ENCODE results near the gene CMPK2. TPM values are rescaled to one million over a fixed set of nuclear protein-coding genes. Genes with fewer than 3 reads are reported as not detected.

The CMPK2 gene, protein sequence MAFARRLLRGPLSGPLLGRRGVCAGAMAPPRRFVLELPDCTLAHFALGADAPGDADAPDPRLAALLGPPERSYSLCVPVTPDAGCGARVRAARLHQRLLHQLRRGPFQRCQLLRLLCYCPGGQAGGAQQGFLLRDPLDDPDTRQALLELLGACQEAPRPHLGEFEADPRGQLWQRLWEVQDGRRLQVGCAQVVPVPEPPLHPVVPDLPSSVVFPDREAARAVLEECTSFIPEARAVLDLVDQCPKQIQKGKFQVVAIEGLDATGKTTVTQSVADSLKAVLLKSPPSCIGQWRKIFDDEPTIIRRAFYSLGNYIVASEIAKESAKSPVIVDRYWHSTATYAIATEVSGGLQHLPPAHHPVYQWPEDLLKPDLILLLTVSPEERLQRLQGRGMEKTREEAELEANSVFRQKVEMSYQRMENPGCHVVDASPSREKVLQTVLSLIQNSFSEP
- 13.3 TPM for polyA plus RNA-seq
- long read RNA-seq, donor 1, partial matches to known transcripts, result 0 of 2 reads
- long read RNA-seq, donor 1, other reads (novel, unspliced or antisense), result 0 of 2 reads
- long read RNA-seq, donor 2, partial matches to known transcripts, result 0 of 2 reads
- long read RNA-seq, donor 2, other reads (novel, unspliced or antisense), result 0 of 2 reads
- long read RNA-seq, donor 3, result 0 reads
- long read RNA-seq, donor 4, result 0 reads
- long read RNA-seq, donor 5, result 0 reads
- long read RNA-seq, donor 6, partial matches to known transcripts, result 0 of 4 reads
- long read RNA-seq, donor 6, other reads (novel, unspliced or antisense), result 0 of 4 reads
- long read RNA-seq, donor 7, result 0 reads
- long read RNA-seq, donor 8, partial matches to known transcripts, result 0 of 1 reads
- long read RNA-seq, donor 8, other reads (novel, unspliced or antisense), result 0 of 1 reads
- long read RNA-seq, donor 9, partial matches to known transcripts, result 0 of 3 reads
- long read RNA-seq, donor 9, other reads (novel, unspliced or antisense), result 0 of 3 reads
- long read RNA-seq, donor 10, partial matches to known transcripts, result 0 of 6 reads
- long read RNA-seq, donor 10, other reads (novel, unspliced or antisense), result 0 of 6 reads
- long read RNA-seq, donor 11, transcript CMPK2-201 (5 exons, 2,884 nt), result major isoform, 5 of 13 reads
- long read RNA-seq, donor 11, partial matches to known transcripts, result 0 of 13 reads
- long read RNA-seq, donor 11, other reads (novel, unspliced or antisense), result 5 of 13 reads

DNA sequence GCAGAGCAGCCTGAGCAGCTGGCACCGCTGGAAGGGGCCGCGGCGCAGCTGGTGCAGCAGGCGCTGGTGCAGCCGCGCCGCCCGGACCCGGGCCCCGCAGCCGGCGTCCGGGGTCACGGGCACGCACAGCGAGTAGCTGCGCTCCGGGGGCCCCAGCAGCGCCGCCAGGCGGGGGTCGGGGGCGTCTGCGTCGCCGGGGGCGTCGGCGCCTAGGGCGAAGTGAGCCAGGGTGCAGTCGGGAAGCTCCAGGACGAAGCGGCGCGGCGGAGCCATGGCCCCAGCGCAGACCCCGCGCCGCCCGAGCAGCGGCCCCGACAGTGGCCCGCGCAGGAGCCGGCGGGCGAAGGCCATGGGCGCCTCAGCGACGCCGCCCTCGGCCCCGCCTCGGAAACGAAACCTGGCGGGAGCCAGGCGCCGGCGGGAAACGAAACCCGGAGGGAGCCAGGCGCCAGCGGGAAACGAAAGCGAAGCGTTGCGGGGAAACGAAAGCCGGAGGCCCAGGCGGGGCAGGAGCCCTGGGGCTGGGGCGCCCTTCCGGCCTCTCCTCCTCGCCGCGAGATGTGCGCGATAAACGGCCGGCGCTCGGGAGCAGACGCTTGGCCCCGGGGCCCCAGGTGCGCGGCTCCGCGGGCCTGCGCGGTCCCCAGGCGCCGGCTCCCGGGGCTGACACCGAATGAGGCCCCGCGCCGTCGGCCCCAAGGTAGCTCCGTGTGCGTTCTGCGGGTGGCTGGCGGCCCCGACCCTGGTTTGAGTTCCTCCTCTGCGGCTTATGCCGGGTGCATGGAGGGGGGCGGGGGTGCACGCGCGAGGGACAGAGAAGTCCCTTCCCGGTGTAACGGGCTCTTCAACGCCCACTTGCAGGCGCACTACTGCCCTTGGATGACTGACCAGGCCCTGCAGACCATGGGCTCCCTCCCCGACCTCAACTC, at the start of gene CMPK2:
CMPK2 (minus strand) TSS at position 562 of the 929 bp plus-strand sequence; CDS start at position 351, 211 bp downstream.
- Histone ChIP-seq H3K27ac (ENCODE audit: low read length) (peak within 1 kb of the TSS; percentile 68), H3K4me3 (ENCODE audit: low read length) (peak within 1 kb of the TSS; percentile 55), H3K9me3 (ENCODE audit: control insufficient read depth, low read depth, low read length) (no peaks in the 10 kb centered on the region), H3K27me3 (ENCODE audit: control insufficient read depth, insufficient read depth, low read length) (no peaks in the 10 kb centered on the region), H3K36me3 (ENCODE audit: control insufficient read depth, insufficient read depth, low read length) (peaks cover 17% of the 10 kb centered on the region), H3K4me1 (ENCODE audit: control insufficient read depth, insufficient read depth, low read length) (peaks cover 15% of the 10 kb centered on the region)
- no CpG with 5 or more reads among the region's 115 CpGs for WGBS (ENCODE audit: insufficient coverage, low lambda C conversion rate)
- peak; percentile 82 to 95 for DNase-seq

DNA sequence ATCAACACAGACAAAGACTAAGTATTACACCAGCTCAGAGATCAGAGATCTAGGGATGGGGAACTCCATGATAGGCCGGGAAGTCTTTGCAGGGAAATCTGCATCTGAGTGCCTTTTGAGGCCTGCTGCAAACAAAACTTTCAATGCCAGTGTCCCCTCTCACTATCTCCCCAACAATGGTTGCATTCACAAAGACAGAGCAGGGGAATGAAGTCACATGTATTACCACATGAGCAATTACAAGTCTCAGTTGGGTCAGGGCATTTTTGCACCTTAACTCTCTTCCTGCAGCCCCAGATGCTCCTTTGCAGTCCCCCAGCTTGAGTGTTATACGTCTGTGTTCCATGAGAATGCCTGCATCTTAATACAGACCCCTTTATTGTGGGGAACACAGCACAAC, 49.7 kb upstream of the CMPK2 start:
- Histone ChIP-seq H3K4me1 (ENCODE audit: control insufficient read depth, insufficient read depth, low read length) (peaks cover 4% of the 10 kb centered on the region), H3K36me3 (ENCODE audit: control insufficient read depth, insufficient read depth, low read length) (no peaks in the 10 kb centered on the region), H3K4me3 (ENCODE audit: low read length) (no peak overlapping the region), H3K27ac (ENCODE audit: low read length) (no peak overlapping the region), H3K9me3 (ENCODE audit: control insufficient read depth, low read depth, low read length) (no peaks in the 10 kb centered on the region), H3K27me3 (ENCODE audit: control insufficient read depth, insufficient read depth, low read length) (peaks cover 10% of the 10 kb centered on the region)
- WGBS (ENCODE audit: insufficient coverage, low lambda C conversion rate), result 100% methylated on average over 1 of the region's 2 CpGs
- DNase-seq, result no peak

DNA sequence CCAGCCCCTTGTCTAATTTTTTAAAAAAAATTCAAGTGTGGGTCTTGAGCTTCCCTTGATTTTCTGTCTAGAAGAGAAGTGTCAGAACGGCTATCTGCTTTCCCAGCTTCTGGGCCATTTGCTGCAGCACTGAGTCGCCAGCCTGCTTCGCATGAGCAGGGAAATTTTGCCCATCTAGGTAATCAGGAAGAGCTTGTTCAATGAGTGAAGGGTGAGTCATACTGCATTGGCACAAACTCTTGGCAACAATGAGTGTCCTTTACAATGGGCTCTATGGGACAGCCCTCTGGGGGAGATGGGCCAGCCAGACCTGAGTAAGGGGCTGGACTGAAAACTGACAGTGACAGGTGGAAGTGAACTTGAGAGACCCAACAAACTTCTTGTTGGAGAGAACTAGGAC, 49.1 kb upstream of the CMPK2 start:
- no CpG with 5 or more reads among the region's 3 CpGs for WGBS (ENCODE audit: insufficient coverage, low lambda C conversion rate)
- Histone ChIP-seq H3K27ac (ENCODE audit: low read length) (no peak overlapping the region), H3K36me3 (ENCODE audit: control insufficient read depth, insufficient read depth, low read length) (no peaks in the 10 kb centered on the region), H3K4me3 (ENCODE audit: low read length) (no peak overlapping the region), H3K9me3 (ENCODE audit: control insufficient read depth, low read depth, low read length) (no peaks in the 10 kb centered on the region), H3K27me3 (ENCODE audit: control insufficient read depth, insufficient read depth, low read length) (peaks cover 10% of the 10 kb centered on the region), H3K4me1 (ENCODE audit: control insufficient read depth, insufficient read depth, low read length) (peaks cover 4% of the 10 kb centered on the region)
- DNase-seq, result no peak

DNA sequence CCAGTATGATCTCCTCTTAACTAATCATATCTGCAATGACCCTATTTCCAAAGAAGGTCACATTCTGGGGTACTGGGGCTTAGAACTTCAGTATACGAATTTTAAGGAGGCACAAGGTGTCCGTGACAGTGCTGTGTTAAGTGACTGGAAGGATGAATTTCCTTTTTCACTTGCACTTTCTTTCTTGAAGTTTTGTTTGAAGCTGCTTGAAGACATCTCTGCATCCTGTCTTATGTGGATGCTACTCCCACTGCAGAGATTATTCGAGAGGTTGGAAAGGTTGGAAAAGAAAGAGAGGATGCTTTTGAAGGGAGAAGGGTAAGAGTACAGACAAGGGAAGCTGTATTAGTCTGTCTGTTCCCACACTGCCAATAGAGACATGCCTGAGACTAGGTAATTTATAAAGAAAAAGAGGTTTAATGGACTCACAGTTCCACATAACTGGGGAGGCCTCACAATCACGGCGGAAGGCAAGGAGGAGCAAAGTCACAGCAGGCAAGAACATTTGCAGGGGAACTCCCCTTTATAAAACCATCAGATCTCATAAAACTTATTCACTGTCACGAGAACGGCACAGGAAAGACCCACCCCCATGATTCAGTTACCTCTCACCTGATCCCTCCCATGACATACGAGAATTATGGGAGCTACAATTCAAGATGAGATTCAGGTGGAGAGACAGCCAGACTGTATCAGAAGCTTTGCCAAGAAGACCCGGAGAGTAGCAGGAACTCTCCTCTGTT, 47.9 kb upstream of the CMPK2 start:
- WGBS (ENCODE audit: insufficient coverage, low lambda C conversion rate), result 90% methylated on average over 2 of the region's 9 CpGs
- peaks cover 9% of the 10 kb centered on the region for H3K27me3 ChIP-seq (ENCODE audit: control insufficient read depth, insufficient read depth, low read length)
- no peaks in the 10 kb centered on the region for H3K9me3 ChIP-seq (ENCODE audit: control insufficient read depth, low read depth, low read length)
- peaks cover 4% of the 10 kb centered on the region for H3K4me1 ChIP-seq (ENCODE audit: control insufficient read depth, insufficient read depth, low read length)
- H3K4me3 ChIP-seq (ENCODE audit: low read length), result no peak overlapping the region
- H3K27ac ChIP-seq (ENCODE audit: low read length), result no peak overlapping the region
- no peak for DNase-seq
- no peaks in the 10 kb centered on the region for H3K36me3 ChIP-seq (ENCODE audit: control insufficient read depth, insufficient read depth, low read length)

DNA sequence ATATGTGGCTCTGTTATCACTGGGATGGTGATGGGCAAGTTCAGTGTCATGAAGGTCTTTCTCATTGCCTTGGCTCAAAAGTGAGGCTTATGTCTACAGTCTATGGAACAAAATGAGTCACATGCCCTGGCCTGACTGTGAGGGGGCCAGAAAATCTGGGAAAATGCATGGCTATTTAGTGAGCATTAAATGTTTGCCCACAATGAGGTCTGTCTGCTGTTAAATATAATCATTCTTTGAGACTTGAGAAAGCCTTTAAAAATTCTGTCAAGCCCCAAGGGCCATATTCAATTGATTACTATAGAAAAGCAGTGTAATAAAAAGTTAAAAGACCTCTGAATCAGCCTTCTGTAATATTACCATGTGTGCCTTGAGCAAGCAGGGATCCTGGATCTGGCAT, 46.0 kb upstream of the CMPK2 start:
- Histone ChIP-seq H3K27ac (ENCODE audit: low read length) (no peak overlapping the region), H3K4me1 (ENCODE audit: control insufficient read depth, insufficient read depth, low read length) (peaks cover 1% of the 10 kb centered on the region), H3K9me3 (ENCODE audit: control insufficient read depth, low read depth, low read length) (no peaks in the 10 kb centered on the region), H3K27me3 (ENCODE audit: control insufficient read depth, insufficient read depth, low read length) (peaks cover 2% of the 10 kb centered on the region), H3K36me3 (ENCODE audit: control insufficient read depth, insufficient read depth, low read length) (no peaks in the 10 kb centered on the region), H3K4me3 (ENCODE audit: low read length) (no peak overlapping the region)
- DNase-seq, result no peak

DNA sequence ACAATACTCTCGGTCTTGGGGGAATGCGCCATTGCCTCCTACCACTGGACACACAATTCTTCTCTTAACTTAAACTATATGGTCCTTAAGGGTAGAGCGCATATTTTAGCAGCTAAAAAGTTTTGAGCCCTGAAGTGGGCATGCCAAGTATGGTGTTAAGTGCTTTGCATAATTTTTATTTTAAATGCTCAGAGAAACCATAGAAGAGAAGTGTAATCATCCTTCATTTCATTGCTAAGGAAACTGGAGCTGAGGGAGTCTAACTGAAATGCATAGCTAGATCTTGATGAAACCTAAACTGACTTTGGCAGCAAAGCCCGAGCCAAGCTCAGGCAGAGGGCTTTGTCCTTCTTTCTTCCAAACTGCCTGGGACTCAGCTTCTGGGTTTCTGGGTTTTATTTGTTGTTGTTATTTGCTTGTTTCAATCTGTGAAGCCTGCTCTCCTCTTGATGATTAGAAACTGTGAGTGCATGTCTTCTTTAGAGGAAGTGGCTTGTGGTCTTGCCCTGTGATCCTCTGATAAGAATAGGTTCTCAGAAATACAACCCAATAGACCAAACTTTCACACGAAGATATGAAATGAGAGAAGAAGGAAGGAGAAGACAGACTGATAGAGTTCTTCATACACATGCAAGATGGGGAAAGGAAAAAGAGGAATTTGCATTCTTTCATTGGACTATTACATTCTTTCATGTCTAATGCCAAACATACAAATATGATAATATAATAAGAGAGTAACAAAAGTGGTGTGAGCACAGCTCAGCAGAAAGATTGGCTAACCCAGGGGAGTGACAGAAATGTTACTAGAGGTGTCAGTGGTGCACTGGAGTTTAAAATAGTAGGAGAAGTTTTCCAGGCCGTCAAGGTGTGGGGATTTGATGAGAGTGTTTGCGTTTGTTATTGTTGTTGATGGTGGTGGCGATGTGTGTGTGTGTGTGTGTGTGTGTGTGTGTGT, 44.0 kb upstream of the CMPK2 start:
- Histone ChIP-seq H3K4me3 (ENCODE audit: low read length) (no peak overlapping the region), H3K9me3 (ENCODE audit: control insufficient read depth, low read depth, low read length) (no peaks in the 10 kb centered on the region), H3K36me3 (ENCODE audit: control insufficient read depth, insufficient read depth, low read length) (no peaks in the 10 kb centered on the region), H3K27ac (ENCODE audit: low read length) (no peak overlapping the region), H3K4me1 (ENCODE audit: control insufficient read depth, insufficient read depth, low read length) (no peaks in the 10 kb centered on the region), H3K27me3 (ENCODE audit: control insufficient read depth, insufficient read depth, low read length) (peaks cover 2% of the 10 kb centered on the region)
- 100% methylated on average over 4 of the region's 8 CpGs for WGBS (ENCODE audit: insufficient coverage, low lambda C conversion rate)
- no peak for DNase-seq

DNA sequence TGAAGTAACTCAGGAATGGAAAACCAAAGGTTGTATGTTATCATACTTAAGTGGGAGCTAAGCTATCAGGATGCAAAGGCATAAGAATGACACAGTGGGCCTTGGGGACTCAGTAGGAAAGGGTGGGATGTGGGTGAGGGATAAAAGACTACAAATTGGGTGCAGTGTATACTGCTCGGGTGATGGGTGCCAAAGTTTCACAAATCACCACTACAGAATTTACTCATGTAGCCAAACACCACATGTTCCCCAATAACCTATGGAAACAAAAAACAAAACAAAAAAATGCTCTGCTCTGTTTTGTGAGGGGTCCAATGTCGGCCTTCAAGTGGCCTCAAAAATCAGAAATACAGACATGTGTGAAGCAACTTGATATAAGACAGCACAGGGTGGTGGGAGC, 42.6 kb upstream of the CMPK2 start:
- Histone ChIP-seq H3K27ac (ENCODE audit: low read length) (no peak overlapping the region), H3K4me1 (ENCODE audit: control insufficient read depth, insufficient read depth, low read length) (no peaks in the 10 kb centered on the region), H3K9me3 (ENCODE audit: control insufficient read depth, low read depth, low read length) (no peaks in the 10 kb centered on the region), H3K4me3 (ENCODE audit: low read length) (no peak overlapping the region), H3K36me3 (ENCODE audit: control insufficient read depth, insufficient read depth, low read length) (no peaks in the 10 kb centered on the region), H3K27me3 (ENCODE audit: control insufficient read depth, insufficient read depth, low read length) (peaks cover 2% of the 10 kb centered on the region)
- 80% methylated on average over 1 of the region's 2 CpGs for WGBS (ENCODE audit: insufficient coverage, low lambda C conversion rate)
- DNase-seq, result no peak

DNA sequence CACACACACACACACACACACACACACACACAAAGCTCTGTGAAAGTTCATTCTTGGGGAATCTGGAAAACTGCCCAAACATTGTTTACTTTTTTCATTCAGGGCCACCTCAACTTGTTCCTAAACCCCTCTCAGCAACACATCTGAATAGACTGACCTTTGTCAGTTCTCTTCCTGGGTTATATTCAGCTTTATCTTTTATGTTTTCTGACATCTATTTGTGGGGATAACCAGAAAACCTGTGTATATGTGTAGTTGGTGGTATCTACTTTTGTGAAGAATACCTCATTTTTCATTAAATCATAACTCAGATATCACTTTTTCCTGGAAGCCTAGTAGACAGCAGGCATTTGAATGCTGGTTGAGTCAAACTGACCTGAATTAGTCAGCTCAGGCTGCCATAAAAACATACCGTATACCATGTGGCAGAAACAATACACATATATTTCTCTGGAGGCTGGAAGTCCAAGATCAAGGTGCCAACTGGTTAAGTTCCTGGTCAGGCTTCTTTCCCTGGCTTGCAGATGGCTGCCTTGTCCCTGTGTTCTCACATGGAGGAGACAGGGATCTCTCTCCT, 40.5 kb upstream of the CMPK2 start:
- H3K9me3 ChIP-seq (ENCODE audit: control insufficient read depth, low read depth, low read length), result no peaks in the 10 kb centered on the region
- no peaks in the 10 kb centered on the region for H3K36me3 ChIP-seq (ENCODE audit: control insufficient read depth, insufficient read depth, low read length)
- H3K27ac ChIP-seq (ENCODE audit: low read length), result no peak overlapping the region
- peaks cover 2% of the 10 kb centered on the region for H3K27me3 ChIP-seq (ENCODE audit: control insufficient read depth, insufficient read depth, low read length)
- no peaks in the 10 kb centered on the region for H3K4me1 ChIP-seq (ENCODE audit: control insufficient read depth, insufficient read depth, low read length)
- no peak for DNase-seq
- no peak overlapping the region for H3K4me3 ChIP-seq (ENCODE audit: low read length)
- no CpG with 5 or more reads among the region's 1 CpG for WGBS (ENCODE audit: insufficient coverage, low lambda C conversion rate)

Data from large intestine (tissue), 12 donors.